Stimulated activated CD4-positive, alpha-beta T cell treated with anti-CD3 and anti-CD28 coated beads, Interleukin-1b, Interleukin-23, amount 100 ng/mL, for 1 hour (primary cell): ENCODE results near the gene IGSF23.

ENCODE experiments used
- DNase-seq, 2 donors: peaks; one replicate each; pipeline ENCODE4 v3.0.0-alpha.2; 2020; ENCODE audit warnings: low read depth in 2 of 2

Gene IGSF23

GRCh38 chr19:44641501-44642265 is 28.3 kb downstream of the IGSF23 start:
- no peak for DNase-seq

- DNase-seq = no peak
Observed at GRCh38 chr19:44642377-44642776, 29.0 kb downstream of the IGSF23 start.

- DNase-seq = no peak
Observed at GRCh38 chr19:44643605-44644401, 30.4 kb downstream of the IGSF23 start, which contains the start of gene PVR. Gene PVR (plus strand): TSS chr19:44643910. CDS start chr19:44644097, 187 bp downstream.

GRCh38 chr19:44644402-44645016 is 31.1 kb downstream of the IGSF23 start:
- no peak for DNase-seq

GRCh38 chr19:44645407-44646048 is 32.2 kb downstream of the IGSF23 start:
- DNase-seq = no peak

GRCh38 chr19:44646049-44646416 is 32.7 kb downstream of the IGSF23 start:
- DNase-seq = no peak

- DNase-seq = no peak
Observed at GRCh38 chr19:44647144-44647543, 33.8 kb downstream of the IGSF23 start.

- DNase-seq = no peak
Observed at GRCh38 chr19:44648631-44649251, 35.4 kb downstream of the IGSF23 start.

GRCh38 chr19:44649578-44650145 is 36.3 kb downstream of the IGSF23 start:
- no peak for DNase-seq

GRCh38 chr19:44653343-44653742 is 40.0 kb downstream of the IGSF23 start:
- no peak for DNase-seq

GRCh38 chr19:44653977-44654774 is 40.8 kb downstream of the IGSF23 start:
- DNase-seq = peak; percentile 27 to 33

- DNase-seq = peak; percentile 11 to 57
Observed at GRCh38 chr19:44657211-44657921, 44.0 kb downstream of the IGSF23 start.

- no peak for DNase-seq
Observed at GRCh38 chr19:44658069-44658733, 44.8 kb downstream of the IGSF23 start.

- no peak for DNase-seq
Observed at GRCh38 chr19:44660081-44660480, 46.7 kb downstream of the IGSF23 start.

- no peak for DNase-seq
Observed at GRCh38 chr19:44661205-44661604, 47.8 kb downstream of the IGSF23 start.

GRCh38 chr19:44661904-44662303 is 48.5 kb downstream of the IGSF23 start:
- no peak for DNase-seq

- no peak for DNase-seq
Observed at GRCh38 chr19:44662691-44663385, 49.5 kb downstream of the IGSF23 start.

- DNase-seq = no peak
Observed at GRCh38 chr19:44663996-44664395, 50.6 kb downstream of the IGSF23 start.

GRCh38 chr19:44664976-44665375 is 51.6 kb downstream of the IGSF23 start:
- no peak for DNase-seq
